Hepatocyte (in vitro differentiated cells): ENCODE data around the gene UGT1A5. TPM values are rescaled to one million over a fixed set of nuclear protein-coding genes. Genes with fewer than 3 reads are reported as not detected.

Experiments used
- DNase-seq: peaks from one replicate; pipeline ENCODE4 v3.0.0-alpha.2; 2016; ENCODE audit warnings: low spot score
- H2AFZ ChIP-seq: fragments of 200-600 bp; sonication (generic); 2 replicates; pipeline ENCODE4 v1.6.0; 2016; ENCODE audit warnings: antibody characterized with exemption, mild to moderate bottlenecking
- H3K27ac ChIP-seq: fragments of 200-600 bp; sonication (generic); 2 replicates; pipeline ENCODE4 v1.5.1; 2016; ENCODE audit warnings: mild to moderate bottlenecking
- H3K27me3 ChIP-seq: fragments of 200-600 bp; sonication (generic); 2 replicates; pipeline ENCODE4 v1.6.1; 2016
- H3K36me3 ChIP-seq: fragments of 200-600 bp; sonication (generic); replicated peaks from 2 replicates; pipeline ENCODE4 v1.5.1; 2016; ENCODE audit warnings: low read depth; ENCODE audit not compliant: insufficient read depth
- H3K4me1 ChIP-seq: fragments of 200-600 bp; sonication (generic); 2 replicates; pipeline ENCODE4 v1.5.1; 2016; ENCODE audit warnings: mild to moderate bottlenecking, moderate library complexity; ENCODE audit not compliant: insufficient read depth
- H3K4me2 ChIP-seq: fragments of 200-600 bp; sonication (generic); 2 replicates; pipeline ENCODE4 v1.6.0; 2016
- H3K4me3 ChIP-seq: fragments of 200-600 bp; sonication (generic); 2 replicates; pipeline ENCODE4 v1.5.1; 2016; ENCODE audit warnings: mild to moderate bottlenecking
- H3K79me2 ChIP-seq: fragments of 200-600 bp; sonication (generic); 2 replicates; pipeline ENCODE4 v1.6.0; 2017; ENCODE audit warnings: mild to moderate bottlenecking
- H3K9me2 ChIP-seq: fragments of 200-600 bp; sonication (generic); replicated peaks from 2 replicates; pipeline ENCODE4 v1.6.0; 2017; ENCODE audit warnings: mild to moderate bottlenecking; ENCODE audit not compliant: insufficient read depth
- H3K9me3 ChIP-seq: fragments of 200-600 bp; sonication (generic); 2 replicates; pipeline ENCODE4 v1.5.1; 2016; ENCODE audit warnings: low read depth, mild to moderate bottlenecking
- H4K20me1 ChIP-seq: fragments of 200-600 bp; sonication (generic); 2 replicates; pipeline ENCODE4 v1.6.0; 2016; ENCODE audit warnings: mild to moderate bottlenecking; ENCODE audit not compliant: insufficient read depth, poor library complexity, severe bottlenecking
- CTCF ChIP-seq: fragments of 200-600 bp; sonication (generic); IDR thresholded peaks from 2 replicates; pipeline ENCODE4 v1.5.1; 2016; ENCODE audit warnings: antibody characterized with exemption, mild to moderate bottlenecking; ENCODE audit not compliant: poor library complexity
- EZH2 ChIP-seq: fragments of 200-600 bp; sonication (generic); IDR thresholded peaks from 2 replicates; pipeline ENCODE4 v1.6.1; 2016; ENCODE audit warnings: antibody characterized with exemption, mild to moderate bottlenecking, borderline replicate concordance
- EZH2phosphoT487 ChIP-seq: fragments of 200-600 bp; sonication (generic); IDR thresholded peaks from one replicate; pipeline ENCODE4 v1.6.1; 2018; ENCODE audit warnings: antibody characterized with exemption, mild to moderate bottlenecking, low read depth, moderate library complexity; ENCODE audit not compliant: unreplicated experiment, severe bottlenecking
- whole genome bisulfite sequencing: methylation state at CpG from one replicate; pipeline ENCODE4 v1.1.6; 2016; ENCODE audit warnings: low lambda C conversion rate; ENCODE audit errors: missing lambda C conversion rate; 5-methylcytosine and 5-hydroxymethylcytosine counted together
- polyA plus RNA-seq: library from polyadenylated mRNA; unstranded; fragments of >200 nt; fragmentation: Nextera tagmentation; extraction: Ambion mirVana; gene quantifications from 2 replicates; pipeline ENCODE4 v1.2.1, GENCODE V29; 2016
- total RNA-seq: library from RNA; depleted of rRNA; stranded (reverse); fragments of >200 nt; gene quantifications from 2 replicates; pipeline ENCODE4 v1.2.3, GENCODE V29; 2014

Gene UGT1A5
- total and polyA plus RNA-seq, 2 experiments from 2014 or later: not detected

- H3K27me3 ChIP-seq: no peaks in the 10 kb centered on the region
- no peak overlapping the region for H3K27ac ChIP-seq
- 45% methylated on average over 11 of the region's 11 CpGs for WGBS
- H2AFZ ChIP-seq: no peak overlapping the region
- H3K4me3 ChIP-seq: no peak overlapping the region
- no peaks in the 10 kb centered on the region for H3K36me3 ChIP-seq
- TF ChIP-seq EZH2phosphoT487: no peak
- peak; percentile 86 for TF ChIP-seq CTCF
- peak; percentile 89 for DNase-seq
- H3K4me1 ChIP-seq: no peaks in the 10 kb centered on the region
- no peak overlapping the region for H3K4me2 ChIP-seq
- H3K9me3 ChIP-seq: no peaks in the 10 kb centered on the region
- no peaks in the 10 kb centered on the region for H3K9me2 ChIP-seq
- no peaks in the 10 kb centered on the region for H3K79me2 ChIP-seq
- no peaks in the 10 kb centered on the region for H4K20me1 ChIP-seq
Measured at GRCh38 chr2:233711312-233712008, 1.2 kb upstream of the UGT1A5 start.

- no peaks in the 10 kb centered on the region for H3K79me2 ChIP-seq
- H2AFZ ChIP-seq: no peak overlapping the region
- H3K36me3 ChIP-seq: no peaks in the 10 kb centered on the region
- no peak overlapping the region for H3K4me2 ChIP-seq
- DNase-seq: no peak
- no peak overlapping the region for H3K4me3 ChIP-seq
- WGBS: 83% methylated on average over 7 of the region's 7 CpGs
- no peaks in the 10 kb centered on the region for H3K9me3 ChIP-seq
- no peaks in the 10 kb centered on the region for H3K9me2 ChIP-seq
- H4K20me1 ChIP-seq: no peaks in the 10 kb centered on the region
- no peak overlapping the region for H3K27ac ChIP-seq
- H3K27me3 ChIP-seq: no peaks in the 10 kb centered on the region
- H3K4me1 ChIP-seq: no peaks in the 10 kb centered on the region
- TF ChIP-seq EZH2 (no peak), CTCF (no peak), EZH2phosphoT487 (no peak)
Measured at GRCh38 chr2:233713262-233713615, 532 bp downstream of the UGT1A5 start.

GRCh38 chr2:233714121-233714520, 1.4 kb downstream of the UGT1A5 start:
- Histone ChIP-seq H3K79me2 (no peaks in the 10 kb centered on the region), H3K36me3 (no peaks in the 10 kb centered on the region), H3K9me3 (no peaks in the 10 kb centered on the region), H3K4me1 (no peaks in the 10 kb centered on the region), H2AFZ (no peak overlapping the region), H3K4me2 (no peak overlapping the region), H3K4me3 (no peak overlapping the region), H3K27ac (no peak overlapping the region), H3K27me3 (no peaks in the 10 kb centered on the region), H3K9me2 (no peaks in the 10 kb centered on the region), H4K20me1 (no peaks in the 10 kb centered on the region)
- TF ChIP-seq EZH2phosphoT487 (no peak), CTCF (no peak), EZH2 (no peak)
- 88% methylated on average over 2 of the region's 2 CpGs for WGBS
- no peak for DNase-seq
